NCI-H2227 treated with DMSO at 0.1 percent for 48 hours (cell line): Measurements from ENCODE around the gene MVK.

Experiments used
- DNase-seq: peaks from one replicate; lab custom pipeline; 2025; lab: John Stamatoyannopoulos, UW

Gene MVK

DNA sequence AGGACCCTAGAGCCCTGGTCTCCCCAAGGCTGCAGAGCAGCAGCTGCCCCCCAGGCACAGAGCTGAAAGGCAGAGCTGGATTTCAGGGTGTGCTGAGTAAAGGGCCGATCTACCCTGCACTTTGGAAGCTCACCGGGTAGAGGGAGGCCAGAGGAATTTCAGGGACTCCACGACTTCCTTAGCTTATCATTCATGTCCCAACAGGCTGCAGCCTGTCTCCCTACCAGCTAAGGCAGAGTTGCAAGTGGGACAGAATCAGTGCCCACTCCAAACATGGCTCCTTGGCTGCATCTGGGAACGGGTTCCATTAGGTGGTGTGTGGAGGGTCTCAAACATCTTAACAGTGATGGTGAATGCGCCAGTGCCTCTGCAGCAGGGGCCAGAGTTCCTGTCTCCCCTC lies 27.8 kb upstream of the MVK start:
- no peak for DNase-seq

DNA sequence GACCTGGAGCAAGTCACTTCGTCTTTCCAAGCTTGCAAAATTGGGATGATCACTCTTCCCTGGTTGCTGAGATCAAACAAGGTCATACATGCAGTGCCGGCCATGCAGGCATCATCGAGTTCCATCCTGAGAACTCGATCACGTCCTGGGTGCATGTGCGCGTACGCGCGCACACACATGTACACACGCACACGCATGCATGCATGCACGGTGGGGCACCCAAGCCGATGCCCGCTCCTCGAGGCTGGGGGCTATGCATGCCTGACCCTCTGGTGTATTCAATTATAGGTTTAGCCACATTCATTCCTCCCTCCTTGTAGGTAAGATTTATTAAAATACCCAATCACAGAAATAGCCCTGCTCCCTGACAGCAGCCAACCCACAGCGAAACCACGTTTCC lies 26.3 kb upstream of the MVK start:
- no peak for DNase-seq

DNA sequence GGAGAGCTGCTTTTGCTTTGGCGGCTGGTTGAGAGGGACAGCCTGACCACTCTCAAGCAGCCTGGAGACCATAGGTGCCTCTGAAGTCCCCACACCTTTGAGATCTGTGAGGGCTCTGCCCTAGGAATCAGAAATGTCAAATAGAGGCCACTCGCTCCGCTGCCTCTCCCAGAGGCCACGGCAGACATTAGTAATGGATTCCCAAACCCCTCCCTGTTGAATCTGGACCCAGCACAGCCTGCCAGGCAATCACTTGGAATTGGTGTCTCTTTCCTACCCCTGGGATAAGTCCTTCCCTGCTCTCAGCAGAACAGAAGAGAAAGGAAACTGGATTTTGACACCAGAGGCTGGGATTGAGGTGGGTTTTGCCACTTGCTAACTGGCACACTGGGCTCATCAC lies 25.3 kb upstream of the MVK start:
- no peak for DNase-seq

GRCh38 chr12:109549613-109550270 lies 23.9 kb upstream of the MVK start:
- DNase-seq: no peak

GRCh38 chr12:109550281-109550680 lies 23.3 kb upstream of the MVK start:
- no peak for DNase-seq

DNA sequence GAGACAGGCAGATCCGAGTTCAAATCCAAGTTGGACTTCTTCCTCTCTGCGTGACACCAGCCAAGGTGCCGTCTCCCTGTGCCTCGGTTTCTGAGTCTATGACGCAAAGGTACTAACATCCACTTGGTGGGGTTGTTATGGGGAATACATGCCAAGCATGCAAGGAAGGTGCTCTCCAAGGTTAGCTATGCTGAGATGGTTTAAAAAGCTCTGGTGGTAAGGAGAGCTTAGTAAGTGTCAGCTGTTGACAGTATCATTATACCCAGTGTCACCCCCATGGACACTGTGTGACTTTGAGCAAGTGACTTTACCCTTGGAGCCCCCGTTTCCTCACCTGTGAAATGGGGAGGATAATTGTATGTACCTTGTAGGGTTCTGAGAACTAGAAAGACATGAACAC lies 22.5 kb upstream of the MVK start:
- DNase-seq: no peak

- no peak for DNase-seq
Observed at GRCh38 chr12:109552971-109553370, 20.6 kb upstream of the MVK start.

DNA sequence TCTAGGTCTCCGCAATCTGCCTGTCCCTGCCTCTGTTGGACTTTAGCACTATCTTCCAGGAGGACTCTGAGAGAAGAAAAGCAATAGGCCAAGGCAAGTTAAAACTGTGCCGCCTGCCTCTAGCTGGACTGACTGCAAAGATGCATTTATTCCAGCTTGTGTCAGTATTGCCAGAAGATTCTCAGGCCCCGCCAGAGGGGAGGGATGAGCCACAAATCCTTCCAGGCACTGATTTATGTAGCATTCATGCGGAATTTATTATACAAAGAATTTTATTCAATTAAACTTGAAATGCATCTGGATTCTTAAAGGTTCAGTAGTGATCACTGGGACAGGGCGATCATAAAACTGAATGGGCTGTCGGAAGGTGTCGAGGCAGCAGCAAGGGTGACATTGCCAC lies 20.1 kb upstream of the MVK start:
- DNase-seq: no peak

DNA sequence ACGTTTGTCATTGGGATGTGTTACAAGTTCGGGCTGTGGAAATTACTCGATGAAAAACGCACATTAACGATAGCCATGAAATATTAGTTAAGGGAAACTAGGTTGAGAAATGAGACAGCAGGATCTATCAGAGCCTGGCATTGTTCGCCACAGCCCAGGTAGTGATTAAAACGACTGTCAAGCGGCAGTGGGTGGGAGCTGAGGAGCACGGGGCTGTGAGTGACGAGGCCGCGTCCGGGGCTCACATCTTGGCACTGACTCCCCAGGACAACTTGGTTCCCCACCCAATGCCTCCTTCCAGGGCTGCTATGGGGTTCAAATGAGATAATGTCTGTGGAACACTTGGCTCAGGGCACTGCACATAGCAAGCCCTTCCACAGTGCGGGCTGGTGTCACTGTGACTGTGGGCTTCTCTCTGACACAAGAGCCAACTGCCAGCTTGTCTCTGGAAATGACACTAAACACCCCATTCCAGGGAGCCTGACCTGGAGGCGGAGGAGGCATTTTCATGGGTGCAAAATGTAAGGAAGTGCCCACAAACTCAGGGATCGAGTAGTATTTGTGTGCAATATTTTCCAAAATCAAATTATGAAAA lies 19.6 kb upstream of the MVK start:
- DNase-seq: no peak

GRCh38 chr12:109554761-109555160 lies 18.8 kb upstream of the MVK start:
- no peak for DNase-seq

DNA sequence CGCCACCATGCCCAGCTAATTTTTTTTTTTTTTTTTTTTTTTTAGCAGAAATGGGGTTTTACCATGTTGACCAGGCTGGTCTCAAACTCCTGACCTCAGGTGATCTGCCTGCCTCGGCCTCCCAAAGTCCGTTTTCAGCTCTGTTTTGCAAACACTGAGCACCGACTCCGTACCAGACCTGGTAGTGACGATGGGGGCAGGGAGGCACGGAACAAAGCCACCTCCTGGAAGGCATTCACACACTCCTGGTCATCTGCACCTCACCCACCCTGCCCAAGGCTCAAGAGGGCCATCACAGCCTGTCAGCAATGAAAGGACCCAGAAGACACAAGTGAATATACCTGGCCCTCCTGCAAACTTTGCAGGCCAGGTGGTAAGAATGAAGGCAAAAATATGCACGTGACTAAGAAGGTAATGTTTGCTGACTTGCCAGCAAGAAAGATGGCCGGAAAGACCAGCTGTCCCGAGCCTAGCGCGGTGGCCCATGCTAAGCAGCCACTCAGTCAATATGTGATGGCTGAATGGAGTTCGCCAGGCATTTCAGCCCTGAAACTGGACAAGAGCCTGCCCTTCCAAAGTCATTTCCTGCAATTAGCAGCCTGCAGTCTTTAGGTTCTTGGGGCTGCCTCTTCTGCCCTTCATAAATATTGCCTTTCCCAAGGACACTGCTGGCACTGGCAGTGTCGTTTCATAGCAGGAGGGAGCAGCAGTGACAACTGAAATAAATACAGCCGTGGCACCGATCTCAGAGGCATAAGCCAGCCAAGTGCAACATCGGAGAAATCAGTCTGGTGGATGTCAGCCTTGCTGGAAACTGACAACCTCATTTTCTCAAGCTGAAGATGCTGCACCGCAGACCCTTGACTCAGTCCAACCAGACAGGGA lies 17.9 kb upstream of the MVK start:
- no peak for DNase-seq

DNA sequence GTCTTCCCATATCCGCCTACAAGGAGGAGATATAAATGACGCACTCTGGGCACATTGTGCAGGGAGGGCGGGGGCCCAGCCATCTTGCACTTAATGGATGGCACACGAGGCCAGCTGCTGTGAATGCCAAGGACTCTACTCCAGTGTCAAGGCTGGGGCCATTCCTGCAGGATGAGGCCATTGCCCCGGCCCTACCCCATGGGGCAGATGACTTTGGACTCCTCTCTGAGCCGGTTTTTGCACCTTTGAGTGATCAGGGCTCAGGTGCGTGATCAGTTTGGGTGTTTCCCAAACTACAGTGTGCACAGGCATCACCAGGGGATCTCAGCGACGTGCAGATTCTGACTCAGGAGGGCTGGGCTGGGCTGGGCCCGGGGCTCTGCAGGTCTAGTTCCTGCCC lies 16.4 kb upstream of the MVK start:
- no peak for DNase-seq

DNA sequence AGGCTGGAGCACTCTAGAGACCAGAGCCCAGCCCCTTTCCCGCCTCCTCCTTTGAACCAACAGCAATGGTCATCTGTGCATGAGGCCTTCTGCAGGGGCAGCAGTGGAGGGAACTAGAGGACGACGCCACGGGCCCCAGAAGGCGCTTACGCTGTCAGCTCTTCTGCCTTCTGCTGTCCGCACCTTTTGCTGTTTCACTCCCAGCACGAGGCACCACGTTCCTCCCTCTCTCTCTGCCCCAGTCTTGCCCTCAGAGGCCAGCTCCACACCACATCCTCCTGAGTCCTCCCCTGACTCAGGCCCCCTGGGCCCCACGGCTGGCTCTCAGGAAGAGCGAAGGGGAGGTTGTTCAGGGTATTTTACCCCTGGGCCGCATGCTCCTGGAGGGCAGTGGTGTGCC lies 15.8 kb upstream of the MVK start:
- DNase-seq: no peak

GRCh38 chr12:109558374-109559199 lies 15.0 kb upstream of the MVK start:
- no peak for DNase-seq

DNA sequence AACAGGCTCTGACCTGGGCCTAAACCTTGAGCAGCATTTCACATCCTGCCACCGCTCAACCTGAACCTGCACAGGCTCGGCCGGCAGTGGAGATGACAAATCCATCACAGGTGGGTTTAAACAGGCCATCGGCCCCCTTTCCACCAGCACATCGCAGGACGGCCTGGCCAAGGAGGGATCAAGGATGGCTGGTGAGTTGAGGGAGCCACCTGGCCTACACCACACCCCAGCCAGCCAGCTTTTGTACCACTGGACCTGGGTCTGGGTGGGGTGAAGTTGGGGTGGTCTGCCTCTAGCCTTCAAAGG lies 14.4 kb upstream of the MVK start:
- DNase-seq: no peak

DNA sequence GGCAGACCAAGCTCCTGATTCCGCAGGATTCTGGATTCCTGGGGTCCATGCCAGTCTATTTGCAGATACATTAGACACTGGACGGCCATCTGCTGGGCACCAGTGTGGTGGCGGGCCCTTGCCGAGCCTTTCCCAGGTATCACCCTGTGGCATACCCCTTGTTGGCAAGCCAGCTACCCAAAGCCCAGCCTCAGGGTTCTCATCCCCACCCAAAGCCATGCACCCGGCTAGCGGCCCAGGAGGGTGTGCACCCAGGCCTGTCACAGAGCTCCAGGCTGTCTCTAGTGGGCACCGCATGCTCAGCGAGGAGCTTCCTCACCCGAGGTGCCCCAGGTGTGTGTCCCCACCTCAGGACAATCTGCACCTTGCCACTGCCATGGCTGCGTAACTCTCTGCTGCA lies 14.0 kb upstream of the MVK start:
- no peak for DNase-seq

DNA sequence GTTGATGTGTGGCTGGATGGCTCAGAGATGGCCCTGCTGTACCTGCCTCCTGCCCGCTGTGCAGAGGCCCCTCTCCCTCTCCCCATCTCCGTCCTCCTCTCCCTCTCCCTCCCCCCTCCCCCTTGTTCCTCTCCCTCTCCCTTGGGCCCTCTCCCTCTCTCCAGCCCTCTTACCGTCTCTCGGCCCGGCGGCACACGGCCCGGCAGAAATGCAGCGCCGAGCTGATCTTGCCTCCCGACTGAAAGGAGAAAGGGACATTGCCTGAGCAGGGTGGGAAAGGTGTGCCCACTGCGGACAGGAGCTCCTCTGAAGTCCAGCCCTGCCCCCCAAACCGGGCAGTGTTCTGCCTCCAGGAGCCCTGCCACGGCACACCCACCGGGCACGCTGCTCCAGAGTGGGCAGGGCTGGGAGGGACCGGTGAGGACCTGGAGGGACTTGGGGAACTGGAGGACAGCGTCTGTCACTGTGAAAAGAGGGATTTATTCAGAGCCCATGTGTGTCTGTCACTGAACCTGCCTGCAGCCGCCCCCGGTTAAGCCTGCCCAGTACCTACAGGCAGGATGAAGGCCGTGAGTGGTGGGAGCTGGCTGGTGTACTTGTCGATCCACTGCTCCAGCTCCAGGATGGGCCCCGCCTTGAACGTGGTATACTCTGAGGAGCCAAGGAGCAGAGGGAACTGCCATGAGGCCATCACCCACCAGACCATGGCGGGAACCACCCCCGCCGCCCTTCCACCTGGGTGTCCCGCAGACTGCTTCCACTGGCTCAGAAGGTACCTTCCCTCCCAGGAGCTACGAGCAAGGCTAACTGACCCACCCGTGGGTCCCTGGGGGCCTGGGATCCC lies 12.5 kb upstream of the MVK start:
- no peak for DNase-seq

- no peak for DNase-seq
Observed at GRCh38 chr12:109561711-109562030, 11.9 kb upstream of the MVK start.

DNA sequence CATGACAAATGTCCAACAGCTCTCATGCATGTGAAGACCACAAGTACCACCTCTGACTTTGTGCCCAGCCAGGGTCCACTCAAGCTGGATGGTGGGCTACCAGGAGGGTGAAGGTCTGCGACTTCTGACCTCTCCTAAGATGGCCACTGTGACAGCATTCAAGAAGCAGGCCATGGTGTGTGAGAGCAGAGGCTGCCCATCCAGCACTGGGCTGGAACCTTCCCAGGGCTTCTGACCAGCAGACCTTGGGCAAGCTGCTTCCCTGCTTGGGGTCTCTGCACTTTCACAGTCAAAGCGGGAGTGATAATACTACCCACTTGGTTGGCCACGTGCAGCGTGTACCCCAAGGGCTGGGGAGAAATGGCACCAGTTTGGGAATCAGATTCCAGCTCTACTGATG lies 10.7 kb upstream of the MVK start:
- no peak for DNase-seq

- no peak for DNase-seq
Observed at GRCh38 chr12:109563291-109564284, 10.0 kb upstream of the MVK start.

DNA sequence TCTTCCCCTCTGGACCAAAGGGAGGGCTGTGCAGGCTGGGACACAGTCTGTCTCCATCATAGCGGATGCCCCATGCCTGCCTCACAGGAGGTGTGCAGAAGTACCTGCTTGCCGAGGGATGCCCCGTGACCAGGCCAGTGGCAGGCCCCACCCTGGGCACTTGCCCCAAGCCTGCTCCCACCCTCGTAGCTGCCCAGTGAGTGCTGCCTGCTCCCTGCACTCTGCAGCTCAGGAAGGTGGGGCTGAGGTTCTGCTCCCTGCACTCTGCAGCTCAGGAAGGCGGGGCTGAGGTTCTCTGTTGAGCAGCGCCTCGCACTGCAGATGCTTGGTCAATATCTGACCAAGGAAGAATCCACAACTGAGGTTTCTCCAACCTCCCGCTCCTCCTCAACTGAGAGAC lies 7.2 kb upstream of the MVK start:
- no peak for DNase-seq
